ENCODE measurements around the gene BORCS5. TPM values are rescaled to one million over a fixed set of nuclear protein-coding genes. Genes with fewer than 3 reads are reported as not detected.
A peak's percentile ranks its signal among the peaks of the same experiment; 100 is the strongest.
"Not testable (repeated sequence)": the region's sequence is repeated elsewhere in the genome, so short reads cannot be mapped to it uniquely, and the experiment has no call there.

Gene BORCS5
- polyA plus RNA-seq, 4 donors, result 7.6 to 8.9 (median 8.0) TPM

DNA sequence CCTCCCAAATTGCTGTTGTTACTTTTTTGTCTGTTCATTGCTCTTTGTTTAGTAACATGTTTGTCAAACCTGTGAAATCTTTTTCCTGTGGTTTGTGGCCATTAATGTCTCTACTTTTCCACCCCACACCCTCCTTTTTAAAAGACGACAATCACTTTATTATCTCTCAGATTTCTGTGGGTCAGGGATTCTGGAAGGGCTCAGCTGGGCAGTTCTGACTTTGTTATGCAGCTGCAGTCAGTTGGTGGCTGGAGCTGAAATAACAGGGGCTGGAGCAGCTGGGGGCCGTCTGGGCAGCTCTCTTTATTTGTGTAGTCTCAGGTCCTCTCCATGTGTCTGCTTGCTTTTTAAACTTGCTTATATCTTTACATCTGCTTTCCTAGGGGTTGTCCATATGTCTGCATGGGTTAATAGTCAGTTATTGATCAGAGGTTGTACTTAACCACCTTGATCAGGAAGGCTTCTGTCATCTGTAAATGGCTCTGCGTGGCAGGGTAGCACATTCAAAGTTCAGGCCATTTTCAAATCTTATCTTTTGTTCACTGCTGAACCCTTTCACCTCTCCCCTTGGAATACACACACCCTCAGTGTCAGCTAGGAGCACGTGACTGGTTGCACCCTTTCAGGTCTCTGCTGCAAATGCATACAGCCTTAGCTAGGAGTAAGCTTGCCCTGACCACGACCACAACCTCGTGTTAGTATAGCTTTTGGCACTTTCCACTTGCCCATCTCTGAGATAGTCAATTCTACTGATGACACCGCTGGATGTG, 27.9 kb downstream of the BORCS5 start:
- DNase-seq (ENCODE audit: low read depth in 4 of 4, low spot score in 3 of 4), result no peak

- no peak for DNase-seq (ENCODE audit: low read depth in 4 of 4, low spot score in 3 of 4)
These were observed 30.6 kb downstream of the BORCS5 start for GRCh38 chr12:12387501-12387900.

DNA sequence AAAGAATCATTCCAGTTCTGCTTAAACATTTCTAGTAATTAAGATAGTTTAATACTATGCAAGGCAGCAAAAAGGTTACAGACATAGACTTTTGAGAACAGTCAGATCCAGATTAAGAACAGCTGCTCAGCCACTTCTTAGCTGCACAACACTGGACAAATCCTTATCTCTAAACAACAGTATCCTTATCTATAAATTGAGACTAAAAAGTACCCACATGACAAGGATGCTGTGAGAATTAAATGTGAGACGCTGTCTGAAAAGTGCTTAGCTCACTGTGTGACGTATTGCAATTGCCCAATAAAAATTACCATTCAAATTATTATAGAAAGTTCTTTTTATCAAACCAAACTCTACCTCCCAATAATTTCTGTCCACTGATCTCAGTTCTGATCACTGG, 35.5 kb downstream of the BORCS5 start:
- DNase-seq (ENCODE audit: low read depth in 4 of 4, low spot score in 3 of 4), result no peak

GRCh38 chr12:12393171-12393570, 36.3 kb downstream of the BORCS5 start:
- DNase-seq (ENCODE audit: low read depth in 4 of 4, low spot score in 3 of 4), result no peak

DNA sequence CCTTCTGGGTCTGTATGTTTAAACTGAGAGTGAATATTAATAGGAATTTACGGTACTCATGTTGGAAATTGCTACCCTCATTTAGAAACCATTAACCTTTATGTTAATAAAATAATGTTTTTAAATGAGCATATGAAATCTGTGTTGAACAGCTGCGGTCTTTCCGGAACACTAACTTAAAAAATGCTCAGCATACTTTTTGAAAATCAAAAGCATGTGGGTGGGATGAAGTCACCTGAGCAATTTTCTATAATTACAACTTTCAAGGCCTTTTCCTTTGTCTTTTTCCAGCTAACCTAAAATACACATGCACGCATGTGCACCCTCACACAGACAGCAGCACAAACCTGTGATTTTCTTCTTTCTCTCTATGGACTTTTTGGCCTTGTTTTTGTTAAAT, 39.8 kb downstream of the BORCS5 start:
- no peak for DNase-seq (ENCODE audit: low read depth in 4 of 4, low spot score in 3 of 4)

DNA sequence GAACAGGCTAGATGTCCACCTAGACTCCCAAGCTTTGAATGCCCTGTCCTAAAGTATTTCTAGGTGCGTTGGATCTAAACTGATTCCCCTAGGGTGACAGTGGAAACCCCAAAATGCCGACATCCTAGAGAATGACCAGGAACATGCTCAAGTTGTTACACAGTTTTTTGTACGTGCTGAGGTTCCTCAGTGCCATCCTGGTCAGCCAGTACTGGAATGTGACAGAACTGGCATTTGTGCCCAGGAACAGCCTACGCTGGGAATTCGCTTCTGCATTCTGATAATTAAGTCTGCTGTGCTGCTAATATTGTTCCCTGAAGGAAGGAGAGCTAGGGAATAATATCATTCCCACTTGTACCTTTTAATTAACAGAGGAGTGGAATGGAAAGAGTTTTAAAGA, 40.3 kb downstream of the BORCS5 start:
- DNase-seq (ENCODE audit: low read depth in 4 of 4, low spot score in 3 of 4), result no peak

DNA sequence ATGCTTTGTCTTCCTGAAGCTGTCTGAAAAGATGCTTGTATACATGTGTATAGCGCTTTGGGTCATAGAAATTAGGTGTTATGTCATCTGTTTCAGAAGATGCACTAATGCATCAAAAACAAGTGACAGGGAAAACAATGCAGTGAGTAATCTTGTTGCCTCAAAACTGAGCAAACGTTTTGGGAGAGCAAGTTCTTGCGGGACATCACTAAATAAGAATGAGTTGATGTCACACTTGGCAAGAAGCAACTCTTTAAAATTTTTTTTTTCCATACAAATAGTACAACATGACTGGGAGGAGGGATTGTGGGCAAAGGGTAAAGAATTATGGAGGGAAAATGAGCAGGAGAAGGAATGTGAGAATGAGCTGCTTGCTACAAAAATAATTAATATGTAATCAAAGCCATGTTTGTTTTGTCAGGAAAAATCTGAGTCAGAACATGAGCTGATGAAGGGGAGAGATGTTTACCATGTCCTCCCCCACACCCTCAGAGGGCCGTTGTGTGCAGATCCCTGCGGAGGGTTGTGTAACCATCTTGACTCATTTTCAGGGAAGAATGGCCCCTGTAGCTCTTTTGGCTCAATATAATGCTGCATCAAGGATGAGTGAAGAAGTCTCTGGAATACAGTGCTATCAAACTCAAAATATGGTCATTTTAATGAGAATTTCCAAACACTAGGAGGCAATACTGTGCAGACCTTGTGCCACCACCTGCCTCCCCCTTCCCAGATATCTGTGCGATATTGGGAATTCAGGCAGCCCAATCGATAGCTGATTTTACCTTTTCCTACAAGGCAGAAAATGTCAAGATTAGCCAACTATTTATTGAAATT, 41.4 kb downstream of the BORCS5 start:
- DNase-seq (ENCODE audit: low read depth in 4 of 4, low spot score in 3 of 4), result peak in 1 of 4 donors; percentile 41

DNA sequence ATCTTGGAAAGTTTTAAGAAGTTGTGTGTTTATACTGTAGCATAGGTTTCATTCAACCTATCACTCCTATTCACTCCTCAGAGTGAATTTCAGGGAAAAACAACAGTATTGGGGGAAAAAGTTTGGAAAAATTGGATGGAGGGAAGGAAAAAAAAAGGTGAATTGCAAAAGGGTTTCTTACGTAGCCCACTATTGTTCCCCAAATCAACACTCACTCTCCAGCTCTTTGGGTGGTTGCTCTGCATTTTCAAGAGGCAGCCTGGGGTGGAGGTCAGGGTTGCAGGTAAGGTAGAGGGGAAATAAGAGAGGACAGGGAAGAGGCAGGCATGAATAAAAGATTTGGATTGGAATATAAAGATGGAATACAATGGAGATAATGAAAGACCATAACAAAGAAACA, 42.3 kb downstream of the BORCS5 start:
- no peak for DNase-seq (ENCODE audit: low read depth in 4 of 4, low spot score in 3 of 4)

DNA sequence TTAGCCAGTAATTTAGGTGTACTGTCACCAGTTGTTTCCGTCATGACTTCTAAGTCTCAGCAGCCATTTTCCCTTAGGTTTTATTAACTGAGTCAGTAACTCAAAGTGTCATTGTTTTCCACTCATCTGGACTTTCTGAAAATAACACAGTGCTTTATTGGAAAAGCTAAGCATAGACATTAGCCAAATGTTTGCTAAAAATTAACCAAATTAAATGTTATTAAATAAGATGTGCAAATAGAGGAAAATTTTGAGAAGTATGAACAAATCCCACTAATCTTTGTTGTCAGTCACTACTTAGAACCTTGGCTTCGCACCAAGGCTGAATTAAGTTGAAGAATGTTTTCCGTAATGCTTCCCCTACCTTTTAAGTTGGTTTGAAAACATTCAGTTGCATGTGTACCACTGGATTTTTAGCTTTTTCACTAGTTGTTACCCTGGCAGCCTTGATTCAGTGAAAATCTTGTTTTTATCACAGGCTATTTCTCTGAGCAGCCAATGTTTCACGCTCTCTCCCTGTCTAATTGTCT, 43.0 kb downstream of the BORCS5 start:
- DNase-seq (ENCODE audit: low read depth in 4 of 4, low spot score in 3 of 4), result no peak

GRCh38 chr12:12400793-12401192, 43.9 kb downstream of the BORCS5 start:
- DNase-seq (ENCODE audit: low read depth in 4 of 4, low spot score in 3 of 4), result no peak

DNA sequence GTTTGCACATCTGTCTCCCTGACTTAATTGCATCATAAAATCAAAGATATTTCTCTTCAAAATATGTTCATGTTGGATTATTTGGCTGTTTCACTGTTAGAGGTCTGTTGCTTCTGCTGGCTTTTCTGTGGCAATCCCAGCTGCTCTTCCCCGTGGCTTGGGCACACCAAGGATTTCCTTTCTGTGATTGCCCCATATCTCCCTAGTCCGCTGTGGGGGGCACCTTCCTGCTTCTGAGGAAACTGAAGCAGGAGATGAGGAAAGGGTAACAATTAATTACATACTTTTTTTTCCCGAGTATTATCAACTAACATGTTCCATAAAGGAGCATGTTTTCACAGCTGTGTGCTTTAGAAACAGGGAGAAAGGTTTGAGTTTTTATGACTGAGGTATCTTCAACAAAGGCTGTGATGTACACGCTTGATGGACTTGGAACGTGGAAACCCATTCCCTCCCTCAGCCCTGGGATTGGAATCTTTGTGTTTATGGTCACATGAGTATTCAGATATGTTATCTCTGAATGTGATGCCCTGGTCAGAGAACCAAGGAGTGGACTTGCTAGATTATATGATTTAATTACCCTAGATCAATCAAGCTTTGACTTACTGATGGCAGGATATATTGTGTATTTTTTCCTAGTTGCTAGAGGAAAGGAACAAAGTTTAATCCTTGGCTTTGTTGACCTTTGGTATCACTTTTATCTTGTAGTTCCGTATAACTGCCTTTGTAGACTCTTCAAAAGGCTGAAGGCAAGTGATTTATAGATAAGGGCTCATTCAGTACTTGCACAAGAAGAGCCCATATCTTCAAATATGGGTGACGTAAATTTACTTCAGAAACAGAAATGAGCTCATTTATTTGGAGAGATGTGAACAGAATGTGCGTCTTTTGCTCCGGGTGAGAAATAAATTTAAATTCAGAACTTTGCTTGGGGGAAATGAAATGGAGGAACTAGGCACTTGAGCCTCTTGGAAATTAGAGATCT, 46.7 kb downstream of the BORCS5 start:
- no peak for DNase-seq (ENCODE audit: low read depth in 4 of 4, low spot score in 3 of 4)

GRCh38 chr12:12404297-12404696, 47.4 kb downstream of the BORCS5 start:
- no peak for DNase-seq (ENCODE audit: low read depth in 4 of 4, low spot score in 3 of 4)

DNA sequence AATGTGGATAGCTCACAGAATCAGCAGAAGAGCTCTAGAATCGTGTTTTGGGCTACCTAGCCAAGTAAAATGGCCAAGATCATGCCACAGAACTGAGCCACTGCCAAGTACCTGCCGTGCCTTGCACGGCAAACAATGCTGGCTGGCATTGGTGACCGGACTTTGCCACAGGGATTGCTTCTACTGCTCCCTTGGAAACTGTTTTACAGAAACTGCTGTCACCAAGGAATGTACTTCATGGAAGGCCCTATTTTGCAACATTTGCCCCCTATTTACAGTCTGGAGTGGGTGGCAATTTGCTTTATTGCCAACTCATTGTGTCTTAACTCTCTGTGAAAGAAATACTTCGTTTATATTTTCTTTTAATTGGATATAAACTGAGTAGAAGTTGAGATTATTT, 49.0 kb downstream of the BORCS5 start:
- no peak for DNase-seq (ENCODE audit: low read depth in 4 of 4, low spot score in 3 of 4)

- DNase-seq (ENCODE audit: low read depth in 4 of 4, low spot score in 3 of 4), result no peak
These were observed 49.9 kb downstream of the BORCS5 start for GRCh38 chr12:12406762-12407161.

- DNase-seq (ENCODE audit: low read depth in 4 of 4, low spot score in 3 of 4), result no peak
These were observed 51.4 kb downstream of the BORCS5 start for GRCh38 chr12:12408265-12408690.

GRCh38 chr12:12409337-12409736, 52.5 kb downstream of the BORCS5 start:
- not testable (repeated sequence) for DNase-seq (ENCODE audit: low read depth in 4 of 4, low spot score in 3 of 4)

DNA sequence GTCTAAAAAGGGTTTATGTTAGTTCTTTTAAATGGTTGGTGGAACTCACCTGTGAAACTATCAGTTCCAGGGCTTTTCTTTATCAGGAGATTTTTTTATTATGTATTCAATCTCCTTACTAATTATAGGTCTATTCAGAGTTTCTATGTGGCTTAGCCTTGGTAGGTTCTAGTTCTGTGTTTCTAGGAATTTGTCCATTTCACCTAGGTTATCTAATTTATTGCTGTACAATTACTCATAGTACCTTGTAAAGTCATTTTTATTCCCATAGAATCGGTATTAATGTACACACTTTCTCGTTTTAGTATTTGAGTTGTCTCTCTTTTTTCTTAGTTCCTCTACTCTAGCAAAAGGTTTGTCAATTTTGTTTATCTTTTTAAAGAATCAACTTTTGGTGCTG, 59.0 kb downstream of the BORCS5 start:
- DNase-seq (ENCODE audit: low read depth in 4 of 4, low spot score in 3 of 4), result no peak

DNA sequence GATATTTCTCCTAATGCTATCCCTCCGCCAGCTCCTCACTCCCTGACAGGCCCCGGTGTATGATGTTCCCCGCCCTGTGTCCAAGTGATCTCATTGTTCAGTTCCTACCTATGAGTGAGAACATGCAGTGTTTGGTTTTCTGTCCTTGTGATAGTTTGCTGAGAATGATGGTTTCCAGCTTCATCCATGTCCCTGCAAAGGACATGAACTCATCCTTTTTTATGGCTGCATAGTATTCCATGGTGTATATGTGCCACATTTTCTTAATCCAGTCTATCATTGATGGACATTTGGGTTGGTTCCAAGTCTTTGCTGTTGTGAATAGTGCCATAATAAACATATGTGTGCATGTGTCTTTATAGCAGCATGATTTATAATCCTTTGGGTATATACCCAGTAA, 62.3 kb downstream of the BORCS5 start:
- not testable (repeated sequence) for DNase-seq (ENCODE audit: low read depth in 4 of 4, low spot score in 3 of 4)

- DNase-seq (ENCODE audit: low read depth in 4 of 4, low spot score in 3 of 4), result no peak
These were observed 66.5 kb downstream of the BORCS5 start for GRCh38 chr12:12423367-12423766.

- no peak for DNase-seq (ENCODE audit: low read depth in 4 of 4, low spot score in 3 of 4)
These were observed 68.1 kb downstream of the BORCS5 start for GRCh38 chr12:12425001-12425400.

All from left renal pelvis (tissue), 4 donors.